ENCODE results near the gene MYO19. TPM values are rescaled to one million over a fixed set of nuclear protein-coding genes. Genes with fewer than 3 reads are reported as not detected.

Gene MYO19
- total and polyA plus RNA-seq, 9 of the 15 experiments (the other 6 are each of a cell fraction or from before 2014, with no cell fraction given): 21.6 to 176 (median 129) TPM

DNA sequence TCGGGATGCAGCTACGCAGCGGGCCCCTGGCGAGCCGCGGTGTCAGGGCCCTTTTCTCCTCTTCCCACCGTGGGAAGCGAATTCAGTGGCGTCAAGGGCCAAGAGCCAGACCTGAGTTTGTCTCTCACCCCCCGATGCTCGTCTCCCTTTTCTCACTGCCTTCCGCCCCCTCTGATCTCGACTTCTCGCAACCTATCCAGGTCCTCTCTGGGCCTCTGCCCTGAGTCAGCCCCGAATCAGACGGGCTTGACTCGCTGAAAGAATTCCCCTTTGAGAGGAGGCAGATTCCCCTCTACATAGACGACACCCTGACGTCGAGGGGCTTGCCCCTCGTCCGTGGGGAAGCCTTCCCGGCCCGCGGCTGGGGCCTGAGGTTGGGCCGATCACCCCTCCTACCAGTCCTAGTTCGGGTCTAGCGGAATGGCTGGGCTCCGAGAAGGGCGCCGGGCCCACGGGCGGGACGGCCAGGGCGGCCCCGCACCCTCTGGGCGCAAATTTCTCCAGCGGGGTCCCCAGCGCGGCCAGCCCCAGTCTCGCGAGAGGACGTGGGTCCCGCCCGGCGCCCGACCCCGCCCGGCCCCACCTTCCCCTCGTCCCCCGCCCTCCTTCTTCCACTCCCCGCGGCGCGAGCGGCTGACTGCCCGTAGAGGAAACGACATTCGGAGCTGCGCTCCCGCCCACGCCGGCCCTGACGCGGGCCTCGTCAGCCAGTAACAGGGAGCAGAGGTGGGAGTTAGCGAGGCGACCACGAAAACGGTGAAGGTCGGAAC is 9.8 kb upstream of the MYO19 start, which contains the start of gene GGNBP2 (continued):
- TF ChIP-seq, protein P1, sequence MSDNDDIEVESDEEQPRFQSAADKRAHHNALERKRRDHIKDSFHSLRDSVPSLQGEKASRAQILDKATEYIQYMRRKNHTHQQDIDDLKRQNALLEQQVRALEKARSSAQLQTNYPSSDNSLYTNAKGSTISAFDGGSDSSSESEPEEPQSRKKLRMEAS (CRISPR knock-in tag; IDR thresholded peaks at IDR 0.05): no peak
- TF ChIP-seq SIX5 (IDR thresholded peaks at IDR 0.05; ENCODE audit: borderline replicate concordance in 1 of 2, insufficient read depth in 1 of 2, low read depth in 1 of 2, low read length in 2 of 2) (no peak), NCOA1 (IDR thresholded peaks at IDR 0.05; ENCODE audit: low read depth) (no peak), HEY1 (CRISPR knock-in tag; IDR thresholded peaks at IDR 0.05; ENCODE audit: borderline replicate concordance) (no peak), ZNF764 (CRISPR knock-in tag; IDR thresholded peaks at IDR 0.05; ENCODE audit: low read depth) (no peak), HMG20A (CRISPR knock-in tag; conservative IDR thresholded peaks at IDR 0.05) (no peak), SIRT6 (IDR thresholded peaks at IDR 0.05; ENCODE audit: low read depth, low read length) (no peak), MEF2A (IDR thresholded peaks at IDR 0.05; ENCODE audit: control insufficient read depth, low read depth, low read length) (no peak), ZNF263 (CRISPR knock-in tag; IDR thresholded peaks at IDR 0.05; ENCODE audit: borderline replicate concordance) (no peak), SRSF9 (IDR thresholded peaks at IDR 0.05; ENCODE audit: borderline replicate concordance, low read depth, low read length) (no peak), HSF4 (CRISPR knock-in tag; IDR thresholded peaks at IDR 0.05; ENCODE audit: borderline replicate concordance) (no peak), RBM22 (IDR thresholded peaks at IDR 0.05; ENCODE audit: low read depth, low read length, poor library complexity, severe bottlenecking) (no peak), OTX1 (CRISPR knock-in tag; IDR thresholded peaks at IDR 0.05) (no peak), CHD2 (IDR thresholded peaks at IDR 0.05; ENCODE audit: low read depth, low read length) (peak; percentile 95)
- TF ChIP-seq, protein P2, sequence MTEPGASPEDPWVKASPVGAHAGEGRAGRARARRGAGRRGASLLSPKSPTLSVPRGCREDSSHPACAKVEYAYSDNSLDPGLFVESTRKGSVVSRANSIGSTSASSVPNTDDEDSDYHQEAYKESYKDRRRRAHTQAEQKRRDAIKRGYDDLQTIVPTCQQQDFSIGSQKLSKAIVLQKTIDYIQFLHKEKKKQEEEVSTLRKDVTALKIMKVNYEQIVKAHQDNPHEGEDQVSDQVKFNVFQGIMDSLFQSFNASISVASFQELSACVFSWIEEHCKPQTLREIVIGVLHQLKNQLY (CRISPR knock-in tag; conservative IDR thresholded peaks at IDR 0.05): no peak
- TF ChIP-seq, protein P3, sequence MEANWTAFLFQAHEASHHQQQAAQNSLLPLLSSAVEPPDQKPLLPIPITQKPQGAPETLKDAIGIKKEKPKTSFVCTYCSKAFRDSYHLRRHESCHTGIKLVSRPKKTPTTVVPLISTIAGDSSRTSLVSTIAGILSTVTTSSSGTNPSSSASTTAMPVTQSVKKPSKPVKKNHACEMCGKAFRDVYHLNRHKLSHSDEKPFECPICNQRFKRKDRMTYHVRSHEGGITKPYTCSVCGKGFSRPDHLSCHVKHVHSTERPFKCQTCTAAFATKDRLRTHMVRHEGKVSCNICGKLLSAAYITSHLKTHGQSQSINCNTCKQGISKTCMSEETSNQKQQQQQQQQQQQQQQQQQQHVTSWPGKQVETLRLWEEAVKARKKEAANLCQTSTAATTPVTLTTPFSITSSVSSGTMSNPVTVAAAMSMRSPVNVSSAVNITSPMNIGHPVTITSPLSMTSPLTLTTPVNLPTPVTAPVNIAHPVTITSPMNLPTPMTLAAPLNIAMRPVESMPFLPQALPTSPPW (CRISPR knock-in tag; IDR thresholded peaks at IDR 0.05): peak; percentile 91
- TF ChIP-seq, protein P4, sequence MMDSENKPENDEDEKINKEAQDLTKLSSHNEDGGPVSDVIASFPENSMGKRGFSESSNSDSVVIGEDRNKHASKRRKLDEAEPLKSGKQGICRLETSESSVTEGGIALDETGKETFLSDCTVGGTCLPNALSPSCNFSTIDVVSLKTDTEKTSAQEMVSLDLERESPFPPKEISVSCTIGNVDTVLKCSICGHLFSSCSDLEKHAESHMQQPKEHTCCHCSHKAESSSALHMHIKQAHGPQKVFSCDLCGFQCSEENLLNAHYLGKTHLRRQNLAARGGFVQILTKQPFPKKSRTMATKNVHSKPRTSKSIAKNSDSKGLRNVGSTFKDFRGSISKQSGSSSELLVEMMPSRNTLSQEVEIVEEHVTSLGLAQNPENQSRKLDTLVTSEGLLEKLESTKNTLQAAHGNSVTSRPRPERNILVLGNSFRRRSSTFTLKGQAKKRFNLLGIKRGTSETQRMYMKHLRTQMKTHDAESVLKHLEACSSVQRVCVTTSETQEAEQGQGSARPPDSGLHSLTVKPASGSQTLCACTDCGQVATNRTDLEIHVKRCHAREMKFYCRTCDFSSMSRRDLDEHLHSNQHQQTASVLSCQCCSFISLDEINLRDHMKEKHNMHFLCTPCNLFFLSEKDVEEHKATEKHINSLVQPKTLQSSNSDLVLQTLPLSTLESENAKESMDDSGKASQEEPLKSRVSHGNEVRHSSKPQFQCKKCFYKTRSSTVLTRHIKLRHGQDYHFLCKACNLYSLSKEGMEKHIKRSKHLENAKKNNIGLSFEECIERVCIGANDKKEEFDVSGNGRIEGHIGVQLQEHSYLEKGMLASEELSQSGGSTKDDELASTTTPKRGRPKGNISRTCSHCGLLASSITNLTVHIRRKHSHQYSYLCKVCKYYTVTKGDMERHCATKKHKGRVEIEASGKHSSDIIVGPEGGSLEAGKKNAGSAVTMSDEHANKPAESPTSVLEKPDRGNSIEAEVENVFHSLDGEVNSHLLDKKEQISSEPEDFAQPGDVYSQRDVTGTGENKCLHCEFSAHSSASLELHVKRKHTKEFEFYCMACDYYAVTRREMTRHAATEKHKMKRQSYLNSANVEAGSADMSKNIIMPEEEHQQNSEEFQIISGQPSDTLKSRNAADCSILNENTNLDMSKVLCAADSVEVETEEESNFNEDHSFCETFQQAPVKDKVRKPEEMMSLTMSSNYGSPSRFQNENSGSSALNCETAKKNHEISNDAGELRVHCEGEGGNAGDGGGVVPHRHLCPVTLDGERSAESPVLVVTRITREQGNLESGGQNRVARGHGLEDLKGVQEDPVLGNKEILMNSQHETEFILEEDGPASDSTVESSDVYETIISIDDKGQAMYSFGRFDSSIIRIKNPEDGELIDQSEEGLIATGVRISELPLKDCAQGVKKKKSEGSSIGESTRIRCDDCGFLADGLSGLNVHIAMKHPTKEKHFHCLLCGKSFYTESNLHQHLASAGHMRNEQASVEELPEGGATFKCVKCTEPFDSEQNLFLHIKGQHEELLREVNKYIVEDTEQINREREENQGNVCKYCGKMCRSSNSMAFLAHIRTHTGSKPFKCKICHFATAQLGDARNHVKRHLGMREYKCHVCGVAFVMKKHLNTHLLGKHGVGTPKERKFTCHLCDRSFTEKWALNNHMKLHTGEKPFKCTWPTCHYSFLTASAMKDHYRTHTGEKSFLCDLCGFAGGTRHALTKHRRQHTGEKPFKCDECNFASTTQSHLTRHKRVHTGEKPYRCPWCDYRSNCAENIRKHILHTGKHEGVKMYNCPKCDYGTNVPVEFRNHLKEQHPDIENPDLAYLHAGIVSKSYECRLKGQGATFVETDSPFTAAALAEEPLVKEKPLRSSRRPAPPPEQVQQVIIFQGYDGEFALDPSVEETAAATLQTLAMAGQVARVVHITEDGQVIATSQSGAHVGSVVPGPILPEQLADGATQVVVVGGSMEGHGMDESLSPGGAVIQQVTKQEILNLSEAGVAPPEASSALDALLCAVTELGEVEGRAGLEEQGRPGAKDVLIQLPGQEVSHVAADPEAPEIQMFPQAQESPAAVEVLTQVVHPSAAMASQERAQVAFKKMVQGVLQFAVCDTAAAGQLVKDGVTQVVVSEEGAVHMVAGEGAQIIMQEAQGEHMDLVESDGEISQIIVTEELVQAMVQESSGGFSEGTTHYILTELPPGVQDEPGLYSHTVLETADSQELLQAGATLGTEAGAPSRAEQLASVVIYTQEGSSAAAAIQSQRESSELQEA (IDR thresholded peaks at IDR 0.05; ENCODE audit: low read depth): no peak

All from K562 (cell line).